H1 (cell line): ENCODE results near the gene TERB1. TPM values are rescaled to one million over a fixed set of nuclear protein-coding genes. Genes with fewer than 3 reads are reported as not detected.

Experiments
- CTCF ChIA-PET: fragments of 300-600 bp; sonication (Branson Sonifier 250); formaldehyde crosslinking; loops from one replicate; lab custom pipeline; 2021; ENCODE audit not compliant: partially characterized antibody; lab: Charles Lee
- POLR2A ChIA-PET: fragments of 300-600 bp; sonication (Branson Sonifier 250); formaldehyde crosslinking; loops from one replicate; lab custom pipeline; 2021; ENCODE audit warnings: inconsistent platforms; ENCODE audit not compliant: partially characterized antibody; lab: Charles Lee
- DNase-seq, 2 experiments: peaks; one replicate each; pipeline versions ENCODE4 v3.0.0 to v3.0.0-alpha.2; 2010 to 2022; ENCODE audit warnings: low spot score in 2 of 2, low read depth in 1 of 2, mixed read lengths in 1 of 2
- FAIRE-seq: peaks from 2 replicates; lab custom pipeline; 2011; peaks lifted over from hg19 to GRCh38; lab: Jason Lieb, UNC
- H2AFZ ChIP-seq: 2 replicates; pipeline ENCODE4 v1.8.1; 2012; ENCODE audit warnings: low read length, inconsistent platforms
- H2AK5ac ChIP-seq: 2 replicates; pipeline ENCODE4 v1.6.1; 2013; ENCODE audit warnings: low read depth, low read length
- H2BK120ac ChIP-seq: replicated peaks from 2 replicates; pipeline ENCODE3; 2013; ENCODE audit warnings: low read depth, low read length, inconsistent platforms
- H2BK12ac ChIP-seq: 2 replicates; pipeline ENCODE4 v1.6.1; 2013; ENCODE audit warnings: low read depth, low read length
- H2BK15ac ChIP-seq: 2 replicates; pipeline ENCODE4 v1.6.1; 2013; ENCODE audit warnings: low read length
- H2BK20ac ChIP-seq: 2 replicates; pipeline ENCODE4 v1.6.1; 2013; ENCODE audit warnings: low read length
- H2BK5ac ChIP-seq: 2 replicates; pipeline ENCODE4 v1.6.1; 2013; ENCODE audit warnings: low read depth, low read length
- H3K14ac ChIP-seq: 2 replicates; pipeline ENCODE4 v1.6.1; 2013; ENCODE audit warnings: inconsistent platforms; ENCODE audit not compliant: insufficient read length
- H3K18ac ChIP-seq: 2 replicates; pipeline ENCODE4 v1.6.1; 2013; ENCODE audit warnings: low read length; ENCODE audit errors: extremely low read depth
- H3K23ac ChIP-seq: 2 replicates; pipeline ENCODE4 v1.6.1; 2013; ENCODE audit warnings: inconsistent platforms; ENCODE audit not compliant: insufficient read length
- H3K23me2 ChIP-seq: 2 replicates; pipeline ENCODE4 v1.6.1; 2013; ENCODE audit warnings: low read depth, low read length
- H3K27ac ChIP-seq: 2 replicates; pipeline ENCODE4 v1.6.1; 2011; ENCODE audit warnings: low read depth, low read length, inconsistent platforms
- H3K27me3 ChIP-seq, 4 experiments: replicated peaks in 1 of 4; 1 replicate in 1 of 4; 2 replicates in 3 of 4; pipeline versions ENCODE4 v1.6.1 to v1.8.1; 2011 to 2013; ENCODE audit warnings: low read length in 3 of 4, mild to moderate bottlenecking in 3 of 4, inconsistent platforms in 2 of 4, mixed read lengths in 2 of 4, moderate library complexity in 1 of 4; ENCODE audit not compliant: control insufficient read depth in 3 of 4, insufficient read depth in 3 of 4; ENCODE audit errors: extremely low read depth in 1 of 4
- H3K36me3 ChIP-seq, 4 experiments: 2 replicates each; pipeline versions ENCODE4 v1.6.1 to v1.8.1; 2011 to 2013; ENCODE audit warnings: mild to moderate bottlenecking in 4 of 4, low read length in 3 of 4, moderate library complexity in 2 of 4, control low read depth in 1 of 4, inconsistent platforms in 1 of 4; ENCODE audit not compliant: insufficient read depth in 4 of 4, control insufficient read depth in 2 of 4
- H3K4ac ChIP-seq: replicated peaks from 2 replicates; pipeline ENCODE3; 2013; ENCODE audit warnings: low read length, low read depth, mixed read lengths, inconsistent platforms; ENCODE audit not compliant: insufficient read length
- H3K4me1 ChIP-seq, 4 experiments: replicated peaks in 1 of 4; 1 replicate in 1 of 4; 2 replicates in 3 of 4; pipeline versions ENCODE4 v1.6.1 to v1.8.1; 2011 to 2013; ENCODE audit warnings: low read length in 3 of 4, inconsistent platforms in 2 of 4, mixed read lengths in 1 of 4; ENCODE audit not compliant: insufficient read depth in 4 of 4, control insufficient read depth in 3 of 4
- H3K4me2 ChIP-seq, 2 experiments: 2 replicates each; pipeline versions ENCODE4 v1.6.1 to v1.8.1; 2011 to 2013; ENCODE audit warnings: low read depth in 2 of 2, low read length in 2 of 2, control low read depth in 1 of 2, inconsistent platforms in 1 of 2, mild to moderate bottlenecking in 1 of 2; ENCODE audit not compliant: insufficient read depth in 1 of 2
- H3K4me3 ChIP-seq, 4 experiments: fragments of 200-600, 300-600 bp in 1 of 4; sonication (generic), shearing (Covaris generic), sonication (Bioruptor Twin) in 1 of 4; 2 replicates each; pipeline versions ENCODE4 v1.5.1 to v1.8.1; 2011 to 2016; ENCODE audit warnings: low read length in 4 of 4, low read depth in 3 of 4, control low read depth in 2 of 4, inconsistent platforms in 2 of 4, mild to moderate bottlenecking in 2 of 4, mixed read lengths in 1 of 4, moderate library complexity in 1 of 4; ENCODE audit not compliant: insufficient read depth in 2 of 4; ENCODE audit errors: extremely low read depth in 1 of 4
- H3K56ac ChIP-seq: replicated peaks from 2 replicates; pipeline ENCODE3; 2013; ENCODE audit warnings: low read depth, mild to moderate bottlenecking, mixed read lengths, low read length, inconsistent platforms; ENCODE audit not compliant: insufficient read length
- H3K79me1 ChIP-seq: 2 replicates; pipeline ENCODE4 v1.6.1; 2013; ENCODE audit warnings: low read depth, low read length, control low read depth
- H3K79me2 ChIP-seq, 2 experiments: 2 replicates each; pipeline versions ENCODE4 v1.6.1 to v1.8.1; 2012 to 2013; ENCODE audit warnings: low read length in 2 of 2, mild to moderate bottlenecking in 2 of 2, inconsistent platforms in 1 of 2; ENCODE audit not compliant: insufficient read depth in 2 of 2, control insufficient read depth in 1 of 2
- H3K9ac ChIP-seq, 4 experiments: replicated peaks in 1 of 4; 1 replicate in 1 of 4; 2 replicates in 3 of 4; pipeline versions ENCODE4 v1.6.1 to v1.8.1; 2011 to 2013; ENCODE audit warnings: low read depth in 3 of 4, low read length in 3 of 4, control low read depth in 2 of 4, mild to moderate bottlenecking in 2 of 4, moderate library complexity in 2 of 4, inconsistent platforms in 1 of 4; ENCODE audit errors: extremely low read depth in 1 of 4
- H3K9me3 ChIP-seq, 2 experiments: 2 replicates each; pipeline versions ENCODE4 v1.6.1 to v1.8.1; 2012 to 2013; ENCODE audit warnings: mild to moderate bottlenecking in 2 of 2, moderate library complexity in 2 of 2, control low read depth in 1 of 2, inconsistent platforms in 1 of 2, low read depth in 1 of 2, low read length in 1 of 2, mixed read lengths in 1 of 2; ENCODE audit not compliant: insufficient read depth in 2 of 2
- H4K20me1 ChIP-seq, 2 experiments: replicated peaks in 1 of 2; 2 replicates each; pipeline versions ENCODE3 to v1.8.1; 2011 to 2013; ENCODE audit warnings: inconsistent platforms in 2 of 2, low read length in 2 of 2, mild to moderate bottlenecking in 1 of 2; ENCODE audit not compliant: insufficient read depth in 2 of 2, control insufficient read depth in 1 of 2
- H4K5ac ChIP-seq: 2 replicates; pipeline ENCODE4 v1.6.1; 2013; ENCODE audit warnings: low read length, low read depth, mixed read lengths, inconsistent platforms; ENCODE audit not compliant: insufficient read length
- H4K8ac ChIP-seq: 2 replicates; pipeline ENCODE4 v1.8.0; 2013; ENCODE audit warnings: mild to moderate bottlenecking, moderate library complexity, low read length, inconsistent platforms; ENCODE audit not compliant: insufficient read depth; ENCODE audit errors: extremely low read depth
- H4K91ac ChIP-seq: replicated peaks from 2 replicates; pipeline ENCODE3; 2013; ENCODE audit warnings: low read length, mixed read lengths, inconsistent platforms; ENCODE audit not compliant: insufficient read length
- E2F6 ChIP-seq: IDR thresholded peaks from 2 replicates; pipeline ENCODE4 v1.6.1; 2012; ENCODE audit warnings: inconsistent platforms
- HDAC6 ChIP-seq: IDR thresholded peaks from one replicate; pipeline ENCODE4 v1.7.1; 2012; ENCODE audit warnings: low read depth, mild to moderate bottlenecking, inconsistent platforms, low read length, moderate library complexity
- MAX ChIP-seq: IDR thresholded peaks from 2 replicates; pipeline ENCODE4 v1.6.1; 2012; ENCODE audit warnings: inconsistent platforms
- RNF2 ChIP-seq: fragments of 200-900, 300-1000 bp; sonication (generic); IDR thresholded peaks from 2 replicates; pipeline ENCODE4 v1.7.1; 2016; ENCODE audit warnings: borderline replicate concordance, low read depth, mild to moderate bottlenecking, antibody characterized with exemption, low read length; ENCODE audit not compliant: poor library complexity, severe bottlenecking; ENCODE audit errors: missing control alignments
- SIN3A ChIP-seq, 2 experiments: IDR thresholded peaks in 1 of 2; conservative IDR thresholded peaks in 1 of 2; 2 replicates each; pipeline ENCODE4 v1.6.1; 2011 to 2012; ENCODE audit warnings: low read length in 2 of 2, improper control_type of control experiment in 1 of 2, low read depth in 1 of 2, mild to moderate bottlenecking in 1 of 2
- TCF12 ChIP-seq: IDR thresholded peaks from 2 replicates; pipeline ENCODE4 v1.6.1; 2011; ENCODE audit warnings: low read depth, mild to moderate bottlenecking, low read length
- TEAD4 ChIP-seq: IDR thresholded peaks from 2 replicates; pipeline ENCODE4 v1.6.1; 2012; ENCODE audit warnings: low read depth, low read length, inconsistent platforms, mixed read lengths
- WGBS, 2 experiments: shearing (Covaris generic) in 1 of 2; methylation state at CpG; one replicate each; pipeline versions ENCODE4 v1.1.6 to v1.1.7; 2013 to 2015; ENCODE audit warnings: low lambda C conversion rate in 2 of 2, mixed read lengths in 2 of 2, inconsistent platforms in 1 of 2, low coverage in 1 of 2, missing lambda C conversion rate in 1 of 2; ENCODE audit not compliant: insufficient replicate concordance in 2 of 2, insufficient coverage in 1 of 2, insufficient read length in 1 of 2; ENCODE audit errors: extremely low coverage in 1 of 2, missing lambda C conversion rate in 1 of 2; 5-methylcytosine and 5-hydroxymethylcytosine counted together
- polyA plus RNA-seq, 7 experiments: library from polyadenylated mRNA; depleted of rRNA in 3 of 7; stranded (reverse) in 5 of 7; unstranded in 2 of 7; fragments of >200 nt in 5 of 7; fragments of 200-250 nt in 2 of 7; gene quantifications; 1 replicate in 5 of 7; 2 replicates in 1 of 7; 4 replicates in 1 of 7; pipeline versions ENCODE4 v1.2.1 to v1.2.3, GENCODE V29; 2011 to 2013; ENCODE audit warnings: missing spikeins in 2 of 7, mixed read lengths in 2 of 7
- total RNA-seq: library from RNA; stranded (reverse); fragmentation: NEBNext Ultra II Directional; extraction: Animal tissue kit (Norgen Biotek cat#: 25700); gene quantifications from 2 replicates; pipeline ENCODE4 v1.2.1, GENCODE V29; 2021

Gene TERB1
- total and polyA plus RNA-seq, 2 of the 8 experiments (the other 6 are each of a cell fraction or from before 2014, with no cell fraction given): not detected

GRCh38 chr16:66751053-66751302 lies 50.4 kb downstream of the TERB1 start:
- peak overlapping the region; percentile 56; the same call in 1 of the 2 replicates for H2AK5ac ChIP-seq
- peak in 1 of 2 experiments; percentile 54 for DNase-seq
- 0 out of 2 replicates have a peak overlapping the region, but pooled peaks have one; percentile 6 for H2BK12ac ChIP-seq
- no peak overlapping the region for H2BK120ac ChIP-seq
- H2BK5ac ChIP-seq: peak overlapping the region; percentile 98
- H3K4me2 ChIP-seq: peak overlapping the region; percentile 98
- H3K27ac ChIP-seq: peak overlapping the region; percentile 99
- 1% methylated on average over 19 of the region's 22 CpGs; no CpG with 5 or more reads in 1 of the 2 experiments for WGBS, 2 experiments
- H3K4me3 ChIP-seq: peak overlapping the region; percentile 74 to 98 (median 95)
- H4K5ac ChIP-seq: peak overlapping the region; percentile 79
- peak overlapping the region; percentile 32 for H3K56ac ChIP-seq
- no peak overlapping the region for H2BK20ac ChIP-seq
- H3K23ac ChIP-seq: no peak overlapping the region
- H3K4ac ChIP-seq: no peak overlapping the region
- peaks cover 7% of the 10 kb centered on the region for H3K79me1 ChIP-seq
- no peak overlapping the region for H2AFZ ChIP-seq
- no peak for FAIRE-seq
- H3K9me3 ChIP-seq: no peaks in the 10 kb centered on the region; a peak in 1 of 4 replicates
- H3K23me2 ChIP-seq: peaks cover 8% of the 10 kb centered on the region
- peak overlapping the region; percentile 97 to 99 (median 98) for H3K9ac ChIP-seq
- peak overlapping the region; percentile 86; the same call in 1 of the 2 replicates for H3K18ac ChIP-seq
- peak overlapping the region; percentile 100; the same call in 1 of the 2 replicates for H4K8ac ChIP-seq
- peaks cover 0 to 2% (median 0%) of the 10 kb centered on the region in 4 experiments; a peak in 1 of 7 replicates for H3K27me3 ChIP-seq
- H2BK15ac ChIP-seq: no peak overlapping the region
- ChIA-PET POLR2A (interaction anchor here (0.7 to 4.8 kb wide), 25 partner anchors 9 to 147 kb away, joined by 3 to 52 read pairs (median 3); partner anchors contain the start of genes NAE1, PDP2 and TERB1), CTCF (interaction anchor here (0.6 to 2.2 kb wide), 10 partner anchors 8 to 168 kb away, joined by 3 to 9 read pairs (median 4); no protein-coding TSS in a partner anchor)
- peaks cover 17% of the 10 kb centered on the region in 2 experiments for H4K20me1 ChIP-seq
- H3K14ac ChIP-seq: no peak overlapping the region
- peaks cover 3 to 9% (median 6%) of the 10 kb centered on the region in 4 experiments; a peak in 6 of 7 replicates for H3K4me1 ChIP-seq
- H4K91ac ChIP-seq: no peak overlapping the region
- peaks cover 13 to 39% (median 24%) of the 10 kb centered on the region in 4 experiments for H3K36me3 ChIP-seq
- peaks cover 17 to 53% of the 10 kb centered on the region in 2 experiments for H3K79me2 ChIP-seq
- peak; percentile 74 for TF ChIP-seq E2F6
- no peak for TF ChIP-seq TCF12
- no peak for TF ChIP-seq HDAC6
- TF ChIP-seq SIN3A (conservative IDR thresholded peaks at IDR 0.05 in 1 of 2, IDR thresholded peaks at IDR 0.05 in 1 of 2; ENCODE audit: low read depth in 1 of 2, low read length in 2 of 2): peak in 1 of 2 experiments; percentile 65; a peak in 1 of 4 replicates
- TF ChIP-seq TEAD4: no peak
- TF ChIP-seq MAX: peak; percentile 36; the same call in 1 of the 2 replicates
- TF ChIP-seq RNF2: no peak
